GM21528 (cell line): ENCODE data around the gene CNOT1.

Experiments
- ATAC-seq: cut with Tn5 transposase; IDR thresholded peaks from one replicate; pipeline ENCODE4 v1.9.1; 2021; ENCODE audit warnings: mild to moderate bottlenecking, moderate library complexity; ENCODE audit not compliant: unreplicated experiment, low FRiP score

CNOT1 gene

GRCh38 chr16:58519707-58520106 lies 109.9 kb downstream of the CNOT1 start:
- ATAC-seq, result no peak

- no peak for ATAC-seq
Observed at GRCh38 chr16:58518980-58519368, 110.7 kb downstream of the CNOT1 start.

- peak; percentile 32 for ATAC-seq
Observed at GRCh38 chr16:58518083-58518979, 111.3 kb downstream of the CNOT1 start.

GRCh38 chr16:58516768-58517107 lies 112.9 kb downstream of the CNOT1 start:
- ATAC-seq, result no peak

GRCh38 chr16:58515871-58516767 lies 113.5 kb downstream of the CNOT1 start:
- ATAC-seq, result peak; percentile 36

GRCh38 chr16:58515125-58515870 lies 114.3 kb downstream of the CNOT1 start, which contains the start of gene SETD6:
SETD6 (plus strand) TSS chr16:58515517; CDS start chr16:58515538, 21 bp downstream.
- peak; percentile 75 for ATAC-seq

GRCh38 chr16:58513874-58514273 lies 115.8 kb downstream of the CNOT1 start:
- ATAC-seq, result no peak

GRCh38 chr16:58511933-58512815 lies 117.5 kb downstream of the CNOT1 start:
- no peak for ATAC-seq

GRCh38 chr16:58510776-58511628 lies 118.6 kb downstream of the CNOT1 start:
- no peak for ATAC-seq

GRCh38 chr16:58510097-58510775 lies 119.4 kb downstream of the CNOT1 start:
- no peak for ATAC-seq

GRCh38 chr16:58509256-58510096 lies 120.2 kb downstream of the CNOT1 start:
- no peak for ATAC-seq

- no peak for ATAC-seq
Observed at GRCh38 chr16:58508671-58509251, 120.9 kb downstream of the CNOT1 start.

- ATAC-seq, result no peak
Observed at GRCh38 chr16:58507963-58508670, 121.5 kb downstream of the CNOT1 start.

GRCh38 chr16:58507195-58507962 lies 122.2 kb downstream of the CNOT1 start:
- ATAC-seq, result no peak
